ENCODE results near the gene MLC1.

The MLC1 gene

GRCh38 chr22:50081426-50082196 is 3.6 kb downstream of the MLC1 start:
- TF ChIP-seq SP1 (IDR thresholded peaks at IDR 0.05), result no peak
- TF ChIP-seq NFRKB (IDR thresholded peaks at IDR 0.05), result no peak
- no peak for TF ChIP-seq BHLHE40 (IDR thresholded peaks at IDR 0.05; ENCODE audit: borderline replicate concordance)
- no peak for TF ChIP-seq FOXA1 (IDR thresholded peaks at IDR 0.05)
- TF ChIP-seq L3MBTL2 (conservative IDR thresholded peaks at IDR 0.05), result no peak
- TF ChIP-seq TARDBP (IDR thresholded peaks at IDR 0.05), result no peak
- no peak for TF ChIP-seq FOXK2 (IDR thresholded peaks at IDR 0.05)
- no peak for TF ChIP-seq CTBP1 (IDR thresholded peaks at IDR 0.05; ENCODE audit: borderline replicate concordance)
- no peak for TF ChIP-seq HDGF (IDR thresholded peaks at IDR 0.05; ENCODE audit: borderline replicate concordance)
- no peak for TF ChIP-seq ELF4 (IDR thresholded peaks at IDR 0.05)
- no peak for TF ChIP-seq ARNT (IDR thresholded peaks at IDR 0.05)
- no peak for TF ChIP-seq PKNOX1 (IDR thresholded peaks at IDR 0.05)
- no peak for TF ChIP-seq ZNF384 (IDR thresholded peaks at IDR 0.05)
- no peak for TF ChIP-seq LEF1 (IDR thresholded peaks at IDR 0.05; ENCODE audit: borderline replicate concordance)
- no peak for TF ChIP-seq SUZ12 (IDR thresholded peaks at IDR 0.05)
- DNase-seq (ENCODE audit: extremely low spot score), result no peak
- ChIA-PET POLR2A (interaction anchor here (0.5 kb wide), 1 partner anchor 17 kb away, joined by 3 read pairs; no protein-coding TSS in a partner anchor), CTCF (interaction anchor here (0.6 kb wide), 1 partner anchor 8 kb away, joined by 3 read pairs; no protein-coding TSS in a partner anchor)

GRCh38 chr22:50080077-50080465 is 5.2 kb downstream of the MLC1 start:
- TF ChIP-seq LEF1 (IDR thresholded peaks at IDR 0.05; ENCODE audit: borderline replicate concordance), result no peak
- no peak for TF ChIP-seq CTBP1 (IDR thresholded peaks at IDR 0.05; ENCODE audit: borderline replicate concordance)
- no peak for TF ChIP-seq SP1 (IDR thresholded peaks at IDR 0.05)
- TF ChIP-seq ARNT (IDR thresholded peaks at IDR 0.05), result no peak
- TF ChIP-seq ELF4 (IDR thresholded peaks at IDR 0.05), result no peak
- TF ChIP-seq SUZ12 (IDR thresholded peaks at IDR 0.05), result no peak
- TF ChIP-seq BHLHE40 (IDR thresholded peaks at IDR 0.05; ENCODE audit: borderline replicate concordance), result no peak
- TF ChIP-seq FOXA1 (IDR thresholded peaks at IDR 0.05), result no peak
- no peak for TF ChIP-seq HDGF (IDR thresholded peaks at IDR 0.05; ENCODE audit: borderline replicate concordance)
- no peak for TF ChIP-seq L3MBTL2 (conservative IDR thresholded peaks at IDR 0.05)
- no peak for TF ChIP-seq NFRKB (IDR thresholded peaks at IDR 0.05)
- no peak for TF ChIP-seq PKNOX1 (IDR thresholded peaks at IDR 0.05)
- no peak for TF ChIP-seq FOXM1 (IDR thresholded peaks at IDR 0.05; ENCODE audit: borderline replicate concordance)
- POLR2A ChIA-PET, result no interaction called here
- DNase-seq (ENCODE audit: extremely low spot score), result no peak
- CTCF ChIA-PET, result no interaction called here

- no peak for TF ChIP-seq LEF1 (IDR thresholded peaks at IDR 0.05; ENCODE audit: borderline replicate concordance)
- CTCF ChIA-PET, result no interaction called here
- POLR2A ChIA-PET, result no interaction called here
- DNase-seq (ENCODE audit: extremely low spot score), result no peak
Measured at GRCh38 chr22:50078761-50079160, 6.5 kb downstream of the MLC1 start.

- POLR2A ChIA-PET, result interaction anchor here (1.0 kb wide), 1 partner anchor 19 kb away, joined by 3 read pairs; no protein-coding TSS in a partner anchor
- CTCF ChIA-PET, result no interaction called here
- DNase-seq (ENCODE audit: extremely low spot score), result no peak
- TF ChIP-seq PKNOX1 (IDR thresholded peaks at IDR 0.05) (no peak), ZNF384 (IDR thresholded peaks at IDR 0.05) (no peak), FOXA1 (IDR thresholded peaks at IDR 0.05) (no peak), SP1 (IDR thresholded peaks at IDR 0.05) (no peak), TARDBP (IDR thresholded peaks at IDR 0.05) (no peak), ARNT (IDR thresholded peaks at IDR 0.05) (no peak)
Measured at GRCh38 chr22:50078246-50078645, 7.0 kb downstream of the MLC1 start.

- DNase-seq (ENCODE audit: extremely low spot score), result no peak
- CTCF ChIA-PET, result no interaction called here
- no peak for TF ChIP-seq PKNOX1 (IDR thresholded peaks at IDR 0.05)
- TF ChIP-seq LEF1 (IDR thresholded peaks at IDR 0.05; ENCODE audit: borderline replicate concordance), result no peak
- no peak for TF ChIP-seq BHLHE40 (IDR thresholded peaks at IDR 0.05; ENCODE audit: borderline replicate concordance)
- TF ChIP-seq ZNF384 (IDR thresholded peaks at IDR 0.05), result no peak
- TF ChIP-seq ELF4 (IDR thresholded peaks at IDR 0.05), result no peak
- TF ChIP-seq FOXA1 (IDR thresholded peaks at IDR 0.05), result no peak
- TF ChIP-seq FOXM1 (IDR thresholded peaks at IDR 0.05; ENCODE audit: borderline replicate concordance), result no peak
- no peak for TF ChIP-seq ARNT (IDR thresholded peaks at IDR 0.05)
- no peak for TF ChIP-seq HDGF (IDR thresholded peaks at IDR 0.05; ENCODE audit: borderline replicate concordance)
- no peak for TF ChIP-seq TARDBP (IDR thresholded peaks at IDR 0.05)
- no peak for TF ChIP-seq SP1 (IDR thresholded peaks at IDR 0.05)
- no peak for TF ChIP-seq L3MBTL2 (conservative IDR thresholded peaks at IDR 0.05)
- TF ChIP-seq SUZ12 (IDR thresholded peaks at IDR 0.05), result no peak
- no peak for TF ChIP-seq NFRKB (IDR thresholded peaks at IDR 0.05)
- TF ChIP-seq CTBP1 (IDR thresholded peaks at IDR 0.05; ENCODE audit: borderline replicate concordance), result no peak
- TF ChIP-seq FOXK2 (IDR thresholded peaks at IDR 0.05), result no peak
- POLR2A ChIA-PET, result interaction anchor here (1.0 kb wide), 1 partner anchor 18 kb away, joined by 3 read pairs; no protein-coding TSS in a partner anchor
Measured at GRCh38 chr22:50076646-50077535, 8.3 kb downstream of the MLC1 start.
